ENCODE data around the gene LINC00305.

Gene LINC00305

GRCh38 chr18:64119916-64120315, 29.0 kb downstream of the LINC00305 start:
- Histone ChIP-seq H3K27ac (ENCODE audit: low read length) (no peak overlapping the region), H3K4me1 (ENCODE audit: low read length) (no peaks in the 10 kb centered on the region), H3K4me3 (ENCODE audit: low read length) (no peak overlapping the region), H2AFZ (ENCODE audit: low read depth, low read length) (no peak overlapping the region), H3K9me3 (ENCODE audit: insufficient read depth, low read length) (no peaks in the 10 kb centered on the region), H4K20me1 (ENCODE audit: insufficient read depth, low read length) (no peaks in the 10 kb centered on the region), H3K79me2 (ENCODE audit: low read length) (no peaks in the 10 kb centered on the region), H3K27me3 (ENCODE audit: low read depth, low read length) (no peaks in the 10 kb centered on the region), H3K9ac (ENCODE audit: low read length) (no peak overlapping the region), H3K4me2 (ENCODE audit: low read length) (no peak overlapping the region), H3K36me3 (replicated peaks; ENCODE audit: low read depth, low read length) (no peaks in the 10 kb centered on the region)
- TF ChIP-seq EZH2phosphoT487 (IDR thresholded peaks at IDR 0.05; ENCODE audit: low read depth): no peak
- peak; percentile 73 for TF ChIP-seq CTCF (IDR thresholded peaks at IDR 0.05; ENCODE audit: low read depth, low read length)

- Histone ChIP-seq H3K36me3 (replicated peaks; ENCODE audit: low read depth, low read length) (no peaks in the 10 kb centered on the region), H4K20me1 (ENCODE audit: insufficient read depth, low read length) (no peaks in the 10 kb centered on the region), H3K27me3 (ENCODE audit: low read depth, low read length) (no peaks in the 10 kb centered on the region), H2AFZ (ENCODE audit: low read depth, low read length) (no peak overlapping the region), H3K4me3 (ENCODE audit: low read length) (no peak overlapping the region), H3K9me3 (ENCODE audit: insufficient read depth, low read length) (no peaks in the 10 kb centered on the region), H3K27ac (ENCODE audit: low read length) (no peak overlapping the region), H3K79me2 (ENCODE audit: low read length) (no peaks in the 10 kb centered on the region), H3K4me2 (ENCODE audit: low read length) (no peak overlapping the region), H3K9ac (ENCODE audit: low read length) (no peak overlapping the region), H3K4me1 (ENCODE audit: low read length) (no peaks in the 10 kb centered on the region)
- TF ChIP-seq CTCF (IDR thresholded peaks at IDR 0.05; ENCODE audit: low read depth, low read length): no peak
- no peak for TF ChIP-seq EZH2phosphoT487 (IDR thresholded peaks at IDR 0.05; ENCODE audit: low read depth)
Measured at GRCh38 chr18:64118406-64118805, 30.5 kb downstream of the LINC00305 start.

- H3K36me3 ChIP-seq (replicated peaks; ENCODE audit: low read depth, low read length): no peaks in the 10 kb centered on the region
- no peak overlapping the region for H3K27ac ChIP-seq (ENCODE audit: low read length)
- no peaks in the 10 kb centered on the region for H3K9me3 ChIP-seq (ENCODE audit: insufficient read depth, low read length)
- no peaks in the 10 kb centered on the region for H3K79me2 ChIP-seq (ENCODE audit: low read length)
- no peak overlapping the region for H3K4me2 ChIP-seq (ENCODE audit: low read length)
- H3K4me3 ChIP-seq (ENCODE audit: low read length): no peak overlapping the region
- no peak overlapping the region for H2AFZ ChIP-seq (ENCODE audit: low read depth, low read length)
- no peaks in the 10 kb centered on the region for H3K27me3 ChIP-seq (ENCODE audit: low read depth, low read length)
- no peak overlapping the region for H3K9ac ChIP-seq (ENCODE audit: low read length)
- no peaks in the 10 kb centered on the region for H3K4me1 ChIP-seq (ENCODE audit: low read length)
- no peaks in the 10 kb centered on the region for H4K20me1 ChIP-seq (ENCODE audit: insufficient read depth, low read length)
- no peak for TF ChIP-seq EZH2phosphoT487 (IDR thresholded peaks at IDR 0.05; ENCODE audit: low read depth)
- no peak for TF ChIP-seq CTCF (IDR thresholded peaks at IDR 0.05; ENCODE audit: low read depth, low read length)
Measured at GRCh38 chr18:64116571-64117175, 32.2 kb downstream of the LINC00305 start.

- Histone ChIP-seq H3K79me2 (ENCODE audit: low read length) (no peaks in the 10 kb centered on the region), H3K4me2 (ENCODE audit: low read length) (no peak overlapping the region), H2AFZ (ENCODE audit: low read depth, low read length) (no peak overlapping the region), H3K27me3 (ENCODE audit: low read depth, low read length) (no peaks in the 10 kb centered on the region), H3K4me1 (ENCODE audit: low read length) (no peaks in the 10 kb centered on the region), H3K4me3 (ENCODE audit: low read length) (no peak overlapping the region), H3K9me3 (ENCODE audit: insufficient read depth, low read length) (no peaks in the 10 kb centered on the region), H4K20me1 (ENCODE audit: insufficient read depth, low read length) (no peaks in the 10 kb centered on the region), H3K36me3 (replicated peaks; ENCODE audit: low read depth, low read length) (no peaks in the 10 kb centered on the region), H3K9ac (ENCODE audit: low read length) (no peak overlapping the region), H3K27ac (ENCODE audit: low read length) (no peak overlapping the region)
- TF ChIP-seq EZH2phosphoT487 (IDR thresholded peaks at IDR 0.05; ENCODE audit: low read depth): no peak
- no peak for TF ChIP-seq CTCF (IDR thresholded peaks at IDR 0.05; ENCODE audit: low read depth, low read length)
Measured at GRCh38 chr18:64115881-64116280, 33.0 kb downstream of the LINC00305 start.
